Measurements from ENCODE around the gene SMAD6.

The SMAD6 gene

DNA sequence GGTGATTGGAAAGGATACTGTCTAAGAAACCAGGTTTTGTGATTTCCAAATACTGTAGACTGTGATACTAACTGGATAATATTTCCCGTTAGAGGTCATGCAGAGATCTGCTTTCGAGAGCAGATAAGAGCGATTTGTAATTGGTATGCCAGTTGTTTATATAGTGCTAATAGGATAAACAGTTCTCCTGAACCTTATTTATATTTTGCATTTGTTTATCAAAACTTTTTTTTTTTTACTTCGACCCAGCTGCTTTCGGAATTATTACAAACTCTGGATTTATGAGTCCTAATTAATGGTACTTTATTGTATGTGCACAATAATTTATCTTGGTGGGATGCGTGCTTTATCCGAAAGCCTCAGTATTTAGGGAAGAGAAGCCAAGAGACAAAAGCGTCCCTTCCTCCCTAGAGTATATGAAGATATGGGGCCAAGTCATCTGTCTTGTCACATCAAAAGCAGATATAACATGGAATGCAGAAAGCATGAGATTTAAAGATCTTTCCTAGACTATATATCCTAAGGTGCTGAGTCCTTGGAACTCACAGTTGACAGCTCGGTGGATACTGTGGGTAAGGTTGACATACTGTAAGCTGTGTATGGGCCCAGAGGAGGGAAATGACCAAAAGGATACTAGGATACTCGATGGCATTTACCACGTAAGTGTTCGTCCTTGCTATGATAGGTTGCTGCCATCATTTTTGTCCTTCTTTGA is 62.2 kb downstream of the SMAD6 start:
- Histone ChIP-seq H3K27ac (peak overlapping the region in 6 of 21 experiments; percentile 50 to 68 (median 58)), H3K4me3 (no peak overlapping the region)

DNA sequence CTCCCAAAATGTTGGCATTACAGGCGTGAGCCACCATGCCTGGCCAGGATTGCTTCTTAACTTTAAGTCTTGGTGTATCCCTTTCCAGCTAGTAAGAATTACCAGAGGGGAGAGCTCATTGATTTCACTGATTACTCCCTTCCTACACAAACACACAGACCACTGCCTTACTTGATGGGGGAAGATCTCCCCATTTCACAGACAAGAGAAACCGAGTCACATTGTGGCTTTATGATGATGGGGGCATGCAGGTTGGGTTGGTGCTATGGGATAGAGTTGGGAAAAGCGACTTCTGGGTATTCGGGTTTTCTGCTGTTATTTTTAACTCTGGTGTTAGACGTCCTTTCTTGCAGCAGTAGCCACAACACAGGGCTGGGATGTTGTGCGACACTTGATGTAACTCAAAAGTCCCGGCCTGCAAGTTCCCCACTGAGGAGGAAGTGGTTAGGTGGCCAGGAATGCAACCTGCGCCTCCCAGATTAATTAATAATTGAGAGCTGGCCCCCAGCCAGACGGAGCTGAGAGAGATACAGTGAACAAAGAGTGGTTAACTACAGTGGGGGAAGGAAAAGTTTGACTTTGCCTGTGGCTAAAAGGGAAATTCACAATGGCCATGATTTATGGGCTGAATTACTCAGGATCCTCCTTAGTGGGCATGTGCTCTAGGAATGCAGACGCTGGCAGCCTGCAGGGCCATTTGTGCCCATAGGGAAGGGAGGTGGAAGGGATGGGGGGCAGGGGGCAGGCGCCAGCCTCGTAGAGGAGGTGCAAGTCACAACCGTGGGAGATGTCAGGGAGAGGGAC is 63.6 kb downstream of the SMAD6 start:
- H3K4me3 ChIP-seq = no peak overlapping the region
- H3K27ac ChIP-seq = peak overlapping the region in 2 of 21 experiments; percentile 8 to 9

DNA sequence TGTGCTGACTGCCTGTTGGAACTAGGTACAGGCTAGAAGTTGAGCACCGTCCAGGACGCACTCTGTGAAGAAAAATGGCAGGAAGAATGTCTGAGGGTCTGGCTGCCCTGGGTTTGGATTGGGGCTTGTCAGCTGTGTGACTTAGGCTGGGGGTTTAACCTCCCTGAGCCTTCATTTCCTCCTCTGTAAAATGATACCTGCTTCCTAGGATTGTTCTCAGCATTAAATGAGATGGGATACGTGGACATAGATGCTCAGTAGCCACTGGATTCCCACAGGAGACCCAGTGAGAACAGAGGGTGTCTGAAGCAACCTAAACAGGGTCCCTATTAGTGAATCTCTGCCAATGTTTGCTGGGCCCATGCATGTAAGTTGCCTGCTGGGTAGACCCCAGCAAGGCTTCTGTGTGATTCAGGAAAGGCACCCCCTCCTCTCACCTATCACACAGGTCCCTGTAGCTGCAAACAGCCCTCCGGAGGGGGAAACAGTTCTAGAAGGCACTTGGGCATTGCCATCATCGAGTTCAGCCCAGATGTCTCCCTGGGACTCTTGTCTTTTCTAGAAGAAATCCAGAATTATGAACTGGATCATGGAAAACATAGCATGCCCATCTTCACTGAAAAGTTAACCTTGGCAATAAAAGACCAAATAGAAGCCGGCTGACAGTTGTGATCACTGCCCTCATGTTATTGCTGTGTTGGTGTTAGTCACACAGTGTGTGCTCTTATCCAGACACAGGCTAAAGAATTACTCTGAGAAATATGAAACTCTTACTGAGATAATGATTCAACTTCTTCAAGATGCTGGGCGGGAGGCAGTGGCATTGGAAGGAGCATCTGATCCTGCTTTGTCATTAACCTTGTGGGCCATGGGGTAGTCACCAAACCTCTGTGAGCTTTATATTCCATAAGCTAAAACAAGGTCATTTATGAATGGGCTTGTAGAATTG is 64.5 kb downstream of the SMAD6 start:
- no peak overlapping the region for H3K4me3 ChIP-seq
- peak overlapping the region in 4 of 21 experiments; percentile 2 to 9 (median 6) for H3K27ac ChIP-seq

DNA sequence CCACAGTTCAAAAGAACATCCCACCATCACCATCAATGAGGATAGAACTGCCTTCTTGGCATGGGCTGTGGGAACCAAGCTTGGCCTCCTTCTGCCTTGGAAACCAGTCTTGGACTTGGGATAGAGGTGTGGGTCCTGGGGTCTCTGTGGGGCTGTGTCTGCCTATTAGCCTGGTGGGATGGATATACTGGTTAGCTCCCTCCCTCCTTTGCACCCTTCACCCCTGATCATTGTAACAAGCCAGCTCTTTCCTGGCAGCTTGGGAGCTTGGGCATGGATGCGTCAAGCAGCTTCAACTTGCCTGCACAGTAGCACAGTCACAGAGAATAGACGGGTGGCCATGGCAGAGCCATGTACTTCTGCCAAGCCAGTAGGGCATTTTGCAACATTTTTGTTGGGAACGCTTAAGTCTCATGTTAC is 65.2 kb downstream of the SMAD6 start:
- Histone ChIP-seq H3K4me3 (no peak overlapping the region), H3K27ac (peak overlapping the region in 1 of 21 experiments; percentile 3)

DNA sequence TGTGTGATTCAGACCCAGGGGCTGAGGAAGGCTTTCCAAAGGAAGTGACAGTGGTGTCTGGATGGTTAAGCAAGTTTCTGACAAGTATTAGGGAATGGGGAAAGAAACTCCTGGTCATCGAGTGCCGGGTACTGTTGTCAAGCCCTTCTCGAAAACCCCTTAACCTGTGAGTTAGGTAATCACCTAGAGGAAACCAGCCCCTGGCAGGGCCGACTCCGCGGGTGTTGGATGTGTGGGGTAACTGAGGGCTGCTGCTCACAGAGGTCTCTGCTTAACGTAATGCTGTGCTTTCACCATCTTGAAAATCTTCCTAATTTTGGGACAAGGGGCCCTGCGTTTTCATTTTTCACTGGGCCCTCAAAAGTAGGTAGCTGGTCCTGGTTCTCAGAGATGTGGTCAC is 67.0 kb downstream of the SMAD6 start:
- Histone ChIP-seq H3K4me3 (no peak overlapping the region), H3K27ac (no peak overlapping the region)

DNA sequence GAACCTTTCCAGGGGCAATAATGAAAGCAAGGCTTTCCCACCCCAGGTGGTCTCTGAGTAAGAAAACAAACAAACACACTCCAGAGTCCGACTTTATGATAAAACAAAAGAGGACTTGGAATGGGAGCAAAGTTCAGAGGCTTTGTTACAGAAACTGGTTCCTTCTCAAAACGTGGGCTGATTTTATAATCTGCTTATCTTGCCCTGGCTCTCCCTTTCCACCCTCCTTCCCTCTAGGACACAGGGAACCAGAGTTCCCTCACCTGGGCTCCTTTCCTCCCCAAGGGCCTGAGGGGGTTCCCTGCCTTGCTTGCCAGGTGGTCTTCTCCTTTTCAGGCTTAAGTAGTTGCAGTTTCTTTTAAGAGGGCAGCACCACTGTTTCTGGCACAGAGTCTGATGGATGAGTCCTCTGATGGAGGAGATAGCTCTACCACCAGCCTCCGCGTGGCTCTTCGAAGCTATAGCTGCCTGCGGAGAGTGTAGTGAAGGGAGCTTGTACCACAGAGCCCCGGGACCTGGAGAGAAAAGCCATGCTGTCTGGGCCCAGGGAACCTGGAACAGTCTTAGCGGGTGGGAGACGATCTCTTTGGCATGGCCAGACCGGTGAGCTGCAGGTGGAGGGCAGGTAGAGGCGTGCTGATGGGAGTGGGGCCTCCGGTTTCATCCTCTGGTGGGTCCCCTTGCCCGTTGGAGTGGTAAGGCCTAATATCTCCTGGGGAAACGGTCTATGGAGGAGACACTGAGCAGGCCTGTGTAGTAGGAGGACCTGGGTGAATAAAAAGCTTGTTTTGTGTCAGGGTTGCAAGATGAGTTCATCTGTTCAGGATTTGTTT is 68.7 kb downstream of the SMAD6 start:
- H3K27ac ChIP-seq = peak overlapping the region in 1 of 21 experiments; percentile 15

DNA sequence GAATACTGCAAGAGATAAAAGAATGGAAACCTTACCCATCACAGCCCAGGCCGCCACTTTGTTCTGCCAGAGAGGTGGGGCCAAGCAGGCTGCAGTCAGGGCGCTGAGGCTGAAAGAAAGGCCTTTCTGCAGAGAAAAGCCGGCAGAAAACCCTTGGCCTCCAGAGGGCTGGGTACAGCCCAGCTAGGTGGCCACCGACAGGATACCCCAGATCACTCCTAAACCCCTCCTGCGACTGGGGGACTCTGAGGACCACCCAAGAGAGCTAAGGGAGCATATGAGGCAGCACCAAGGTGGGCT is 69.3 kb downstream of the SMAD6 start:
- Histone ChIP-seq H3K27ac (no peak overlapping the region), H3K4me3 (no peak overlapping the region)

More for the DNA sequence above, 68.7 kb downstream of the SMAD6 start:
- no peak overlapping the region for H3K4me3 ChIP-seq

DNA sequence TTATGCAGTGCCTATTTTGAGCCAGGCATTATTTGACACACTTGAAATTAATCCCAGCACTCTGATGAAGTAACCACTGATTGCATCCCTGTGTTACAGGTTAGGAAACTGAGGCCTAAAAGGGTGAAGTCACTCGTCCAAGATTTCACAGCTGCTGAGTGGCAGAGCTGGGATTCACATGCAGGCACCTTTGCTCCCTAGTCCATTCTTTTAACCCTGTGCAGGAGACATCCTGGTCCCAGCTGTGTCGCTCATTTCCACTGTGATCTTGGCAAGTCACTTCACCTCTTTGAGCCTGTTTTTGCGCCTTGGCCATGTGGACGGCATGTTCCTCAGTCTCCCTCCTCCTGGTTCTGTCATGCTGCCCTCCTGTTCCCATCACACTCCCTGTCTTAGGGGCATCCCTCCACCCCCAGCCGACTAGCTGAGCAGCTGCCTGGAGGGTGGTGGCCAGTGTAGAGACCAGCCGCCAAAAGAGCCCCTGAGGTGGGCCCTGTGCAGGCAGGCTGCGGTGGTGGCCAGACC is 70.6 kb downstream of the SMAD6 start:
- Histone ChIP-seq H3K4me3 (no peak overlapping the region), H3K27ac (peak overlapping the region in 4 of 21 experiments; percentile 8 to 52 (median 33))

DNA sequence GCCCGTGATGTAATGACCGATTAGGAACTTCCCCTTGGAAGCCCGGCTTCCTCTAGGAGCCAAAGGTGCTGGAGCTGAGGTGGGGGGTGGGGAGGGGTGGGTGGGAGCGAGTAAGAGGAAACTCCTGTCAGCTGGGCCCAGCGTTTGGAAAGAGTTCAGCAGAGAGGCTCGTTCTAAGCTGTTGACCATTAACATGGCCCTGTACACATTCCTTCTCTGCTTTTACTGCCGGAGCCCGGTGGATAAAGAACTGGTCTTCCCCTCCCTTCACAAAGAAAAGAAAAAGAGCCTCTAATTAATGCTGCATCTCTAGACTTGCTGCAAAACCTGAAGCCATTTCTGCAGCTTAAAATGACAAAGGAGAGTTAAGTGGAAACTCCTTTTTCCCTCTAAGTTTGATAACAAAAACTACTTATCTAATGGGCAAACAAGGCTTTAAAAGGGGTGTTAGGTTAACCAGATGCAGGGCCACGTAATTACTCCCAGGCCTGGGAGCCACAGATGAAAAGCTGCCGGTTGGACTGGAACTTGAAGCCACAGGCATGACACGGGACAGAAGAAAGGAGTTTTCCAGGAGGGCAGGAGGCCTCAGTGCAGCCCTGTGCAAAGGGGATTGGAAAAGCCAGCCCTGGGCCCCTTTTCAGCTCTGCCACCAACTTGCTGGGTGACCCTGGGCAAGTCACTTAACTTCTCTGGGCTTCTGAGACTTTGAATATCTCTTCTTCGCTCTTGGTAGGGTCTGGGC is 71.3 kb downstream of the SMAD6 start:
- Histone ChIP-seq H3K4me3 (no peak overlapping the region), H3K27ac (peak overlapping the region in 12 of 21 experiments; percentile 9 to 66 (median 37))

DNA sequence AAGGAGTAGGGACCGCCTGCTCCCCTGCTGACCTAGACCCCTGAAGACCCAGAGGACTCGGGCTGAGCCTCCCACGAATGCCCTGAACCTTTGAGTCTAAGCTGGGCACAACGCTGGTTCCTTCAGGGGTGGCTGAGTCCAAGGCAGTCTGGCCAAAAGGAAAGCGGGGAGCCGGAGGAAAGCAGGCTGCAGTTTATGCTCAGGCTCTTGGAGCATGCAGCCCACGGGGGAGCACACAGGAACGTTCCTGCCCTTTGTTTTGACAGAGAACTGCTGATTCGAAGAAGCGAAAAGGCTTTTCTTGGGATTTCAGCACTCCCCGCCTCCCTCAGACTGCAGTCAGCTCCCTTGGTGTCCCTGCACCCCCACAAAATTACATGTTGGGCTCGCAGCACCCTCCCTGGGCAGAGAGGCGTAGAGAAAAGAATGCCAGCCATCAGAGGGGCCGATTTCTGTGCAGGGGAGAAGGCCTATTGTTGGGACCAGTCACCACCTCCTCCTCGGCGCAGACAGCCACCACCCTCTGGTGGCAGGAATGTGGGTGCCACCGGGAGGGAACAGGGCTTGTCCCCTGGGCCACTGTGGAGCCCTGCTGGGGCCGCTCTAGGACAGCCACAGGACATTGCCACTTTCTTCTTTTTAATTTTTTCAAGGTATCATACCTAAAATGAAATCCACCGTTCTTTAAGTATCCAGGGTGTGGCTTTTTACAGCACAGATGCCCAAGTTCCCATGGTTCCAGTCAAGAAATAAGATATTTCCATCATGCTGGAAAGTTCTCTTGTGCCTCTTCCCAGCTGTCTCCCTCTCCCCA is 72.2 kb downstream of the SMAD6 start:
- Histone ChIP-seq H3K4me3 (no peak overlapping the region), H3K27ac (peak overlapping the region in 12 of 21 experiments; percentile 7 to 66 (median 37))

DNA sequence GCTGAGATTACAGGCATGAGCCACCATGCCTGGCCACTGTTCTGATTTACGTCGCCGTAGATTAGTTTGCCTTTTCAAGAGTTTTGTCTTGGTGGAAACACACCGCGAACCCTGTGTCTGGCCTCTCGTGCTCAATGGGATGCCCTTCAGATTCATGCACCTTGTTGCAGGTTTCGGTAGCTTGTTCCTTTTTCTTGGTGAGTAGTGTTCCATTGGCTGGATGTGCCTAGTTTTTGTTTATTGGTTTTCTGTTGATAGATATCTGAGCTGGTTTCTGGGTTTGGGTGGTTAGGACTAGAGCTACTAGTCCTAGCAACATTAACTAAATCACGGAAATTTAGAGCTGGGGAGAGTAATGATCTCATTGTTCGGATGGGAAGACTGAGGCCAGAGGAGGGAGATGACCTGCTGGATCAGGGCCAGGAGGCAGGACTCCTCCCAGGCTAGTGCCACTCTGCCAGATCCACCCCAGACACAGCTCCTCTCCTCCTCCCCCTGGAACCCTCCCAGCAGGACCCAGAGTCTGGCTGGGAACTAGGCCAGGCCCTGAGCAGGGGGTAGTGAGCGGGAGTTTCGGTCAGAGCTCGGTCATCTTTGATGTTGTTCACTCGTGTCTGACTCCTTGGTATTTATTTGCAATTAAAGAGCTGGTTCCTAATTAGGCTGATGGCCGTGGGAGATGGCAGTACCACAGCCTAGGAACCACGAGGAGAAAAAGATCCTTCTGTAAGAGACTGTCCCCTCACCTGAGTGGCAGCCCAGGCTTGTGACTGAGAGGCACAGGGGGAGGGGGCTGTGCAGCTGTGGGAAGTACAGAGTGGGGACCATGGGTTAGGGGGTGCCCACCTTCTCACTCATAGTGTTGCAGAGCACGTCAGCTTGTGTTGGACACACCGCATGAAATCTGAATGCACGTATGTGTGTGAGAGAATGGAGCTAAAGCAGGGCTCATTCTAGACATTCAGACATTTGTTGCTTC is 73.4 kb downstream of the SMAD6 start:
- Histone ChIP-seq H3K4me3 (no peak overlapping the region), H3K27ac (no peak overlapping the region)

DNA sequence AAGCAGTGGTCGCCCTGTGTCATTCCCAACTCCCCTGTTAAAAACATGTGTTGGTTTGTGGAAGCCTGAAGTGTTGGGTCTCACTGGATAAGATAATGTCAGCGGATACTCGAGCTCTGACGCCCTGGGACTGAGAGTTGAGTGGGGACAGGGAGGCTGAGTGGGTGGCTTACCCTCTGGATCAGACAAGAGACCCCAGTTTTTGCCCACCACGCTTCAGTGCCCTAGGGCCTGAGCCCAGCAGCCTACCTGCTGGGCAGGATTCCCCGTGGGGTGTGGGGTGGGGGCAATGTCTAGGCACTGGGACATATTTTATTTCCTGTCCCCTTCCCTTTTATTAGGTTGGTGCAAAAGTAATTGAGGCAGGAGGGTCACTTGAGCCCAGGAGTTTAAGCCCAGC is 75.0 kb downstream of the SMAD6 start:
- no peak overlapping the region for H3K4me3 ChIP-seq
- H3K27ac ChIP-seq = no peak overlapping the region

DNA sequence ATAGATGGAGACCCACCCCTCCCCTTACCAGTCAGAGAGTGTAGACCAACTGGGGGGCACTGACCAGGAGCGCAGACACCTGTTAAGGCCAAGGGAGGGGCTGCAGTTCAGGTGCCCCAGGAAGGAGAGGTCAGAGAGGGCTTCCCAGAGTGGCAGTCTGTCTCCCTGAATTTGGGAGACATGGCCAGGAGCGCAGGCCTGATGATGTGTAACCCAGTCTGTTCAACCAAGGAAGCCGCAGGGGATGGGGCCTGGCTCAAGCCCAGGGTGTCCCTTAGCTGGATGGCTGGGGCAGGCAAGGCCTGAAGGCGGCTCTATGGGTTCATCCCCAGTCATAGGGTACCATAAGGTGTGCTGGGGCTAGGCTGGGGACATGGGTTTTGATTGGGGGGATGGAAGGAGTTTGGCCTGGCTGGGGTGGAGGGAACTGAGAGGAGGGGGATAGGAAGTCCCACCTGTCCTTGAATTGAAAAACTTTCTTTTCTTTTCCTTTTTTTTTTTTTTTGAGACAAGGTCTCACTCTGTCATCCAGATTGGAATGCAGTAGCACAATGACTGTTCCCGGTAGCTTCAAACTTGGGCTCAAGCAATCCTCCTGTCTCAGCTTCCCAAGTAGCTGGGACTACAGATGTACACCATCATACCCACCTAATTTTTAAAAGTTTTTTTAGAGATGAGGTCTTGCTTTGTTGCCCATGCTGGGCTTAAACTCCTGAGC is 75.7 kb downstream of the SMAD6 start:
- Histone ChIP-seq H3K27ac (peak overlapping the region in 1 of 21 experiments; percentile 10), H3K4me3 (no peak overlapping the region)

DNA sequence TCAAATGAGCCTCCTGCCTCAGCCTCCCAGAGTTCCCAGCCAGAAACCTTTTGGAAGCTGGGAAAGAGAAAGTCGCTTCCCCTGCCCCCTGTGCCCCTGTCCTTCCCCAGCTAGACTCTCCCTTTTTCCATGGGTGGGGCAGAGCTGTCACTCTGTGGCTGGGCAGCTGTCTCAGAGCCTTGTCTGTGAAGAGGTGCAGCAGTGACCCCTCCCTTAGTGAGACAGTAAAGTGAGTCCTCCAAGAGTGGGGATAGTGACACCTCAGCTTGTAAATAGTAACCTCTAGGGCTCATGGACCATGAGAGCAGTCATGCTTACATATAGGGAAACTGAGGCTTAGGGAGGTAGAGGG is 76.3 kb downstream of the SMAD6 start:
- H3K4me3 ChIP-seq = no peak overlapping the region
- H3K27ac ChIP-seq = no peak overlapping the region

DNA sequence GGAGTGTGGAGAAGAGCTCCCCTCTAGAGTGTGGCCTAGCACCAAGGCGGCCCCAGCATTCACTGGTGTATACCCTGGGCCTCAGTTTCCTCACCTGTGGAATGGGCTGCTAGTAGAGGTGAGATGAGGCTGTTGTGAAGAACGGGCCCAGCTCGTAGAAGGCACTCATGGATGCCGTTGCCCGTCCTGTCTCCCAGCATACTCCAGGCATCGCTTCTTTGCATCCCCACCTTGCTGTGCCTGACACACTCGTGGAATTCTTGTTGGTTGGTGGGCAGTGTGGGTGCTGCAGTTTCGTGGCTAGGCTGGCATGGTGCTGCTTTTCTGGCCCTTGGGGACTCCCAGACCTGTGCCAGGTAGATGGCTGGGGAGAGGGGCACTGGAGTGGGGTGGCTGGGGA is 76.7 kb downstream of the SMAD6 start:
- no peak overlapping the region for H3K4me3 ChIP-seq
- H3K27ac ChIP-seq = no peak overlapping the region

Data from skin epidermis (tissue), 12 donors.